Measurements from ENCODE around the gene RPS21. TPM values are rescaled to one million over a fixed set of nuclear protein-coding genes. Genes with fewer than 3 reads are reported as not detected.
A peak's percentile ranks its signal among the peaks of the same experiment; 100 is the strongest.

Gene RPS21
- total and polyA plus RNA-seq, 2 of the 13 experiments (the other 11 are each of a cell fraction or from before 2014, with no cell fraction given), result 2,647 to 11,063 TPM

DNA sequence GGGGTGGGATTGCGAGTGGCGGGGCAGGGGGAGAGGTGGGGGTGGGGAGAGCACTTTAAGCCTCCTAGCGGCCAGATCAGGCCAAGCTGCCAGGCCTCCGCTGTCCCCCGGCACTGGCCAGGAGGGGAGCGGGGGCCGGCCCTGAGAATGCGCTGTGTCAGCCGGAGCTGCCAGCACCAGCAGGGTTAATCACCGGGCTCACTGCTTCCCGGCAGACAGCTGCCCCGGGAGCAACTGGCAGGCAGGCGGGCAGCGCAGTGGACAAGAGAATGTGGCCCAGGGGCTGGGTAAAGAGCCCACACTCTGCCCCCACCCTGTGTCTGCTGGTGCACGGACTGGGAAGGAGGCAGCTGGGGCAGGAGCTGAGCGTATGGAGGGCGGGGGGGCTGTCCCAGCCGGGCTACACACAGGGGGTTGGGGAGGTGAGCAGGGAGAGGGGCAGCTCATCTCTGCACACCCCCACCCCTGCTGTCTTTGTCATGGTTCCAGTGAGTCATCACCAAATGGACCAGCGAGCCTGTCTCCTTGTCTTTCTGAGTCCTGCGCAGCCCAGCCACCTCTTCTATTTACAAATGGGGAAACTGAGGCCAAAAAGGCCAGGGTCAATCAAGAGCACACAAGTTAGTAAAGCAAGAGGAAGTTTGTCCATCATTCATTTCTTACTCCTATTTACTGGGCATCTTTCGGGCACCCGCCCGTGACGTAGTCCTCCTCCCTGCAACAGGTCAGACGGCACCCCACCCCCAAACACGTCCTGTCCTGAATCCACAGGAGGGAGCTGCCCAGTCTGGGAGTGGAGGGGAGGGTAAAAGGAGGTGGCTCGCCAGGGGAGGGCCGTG, 17.7 kb upstream of the RPS21 start (continued):
- TF ChIP-seq, protein P1, sequence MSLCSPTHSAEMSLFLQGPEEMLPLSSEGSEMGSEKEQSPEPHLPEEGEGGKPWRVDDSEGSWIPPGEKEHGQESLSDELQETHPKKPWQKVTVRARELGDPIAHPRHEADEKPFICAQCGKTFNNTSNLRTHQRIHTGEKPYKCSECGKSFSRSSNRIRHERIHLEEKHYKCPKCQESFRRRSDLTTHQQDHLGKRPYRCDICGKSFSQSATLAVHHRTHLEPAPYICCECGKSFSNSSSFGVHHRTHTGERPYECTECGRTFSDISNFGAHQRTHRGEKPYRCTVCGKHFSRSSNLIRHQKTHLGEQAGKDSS (CRISPR knock-in tag; IDR thresholded peaks at IDR 0.05; ENCODE audit: borderline replicate concordance, low read depth), result peak; percentile 95
- TF ChIP-seq, protein P2, sequence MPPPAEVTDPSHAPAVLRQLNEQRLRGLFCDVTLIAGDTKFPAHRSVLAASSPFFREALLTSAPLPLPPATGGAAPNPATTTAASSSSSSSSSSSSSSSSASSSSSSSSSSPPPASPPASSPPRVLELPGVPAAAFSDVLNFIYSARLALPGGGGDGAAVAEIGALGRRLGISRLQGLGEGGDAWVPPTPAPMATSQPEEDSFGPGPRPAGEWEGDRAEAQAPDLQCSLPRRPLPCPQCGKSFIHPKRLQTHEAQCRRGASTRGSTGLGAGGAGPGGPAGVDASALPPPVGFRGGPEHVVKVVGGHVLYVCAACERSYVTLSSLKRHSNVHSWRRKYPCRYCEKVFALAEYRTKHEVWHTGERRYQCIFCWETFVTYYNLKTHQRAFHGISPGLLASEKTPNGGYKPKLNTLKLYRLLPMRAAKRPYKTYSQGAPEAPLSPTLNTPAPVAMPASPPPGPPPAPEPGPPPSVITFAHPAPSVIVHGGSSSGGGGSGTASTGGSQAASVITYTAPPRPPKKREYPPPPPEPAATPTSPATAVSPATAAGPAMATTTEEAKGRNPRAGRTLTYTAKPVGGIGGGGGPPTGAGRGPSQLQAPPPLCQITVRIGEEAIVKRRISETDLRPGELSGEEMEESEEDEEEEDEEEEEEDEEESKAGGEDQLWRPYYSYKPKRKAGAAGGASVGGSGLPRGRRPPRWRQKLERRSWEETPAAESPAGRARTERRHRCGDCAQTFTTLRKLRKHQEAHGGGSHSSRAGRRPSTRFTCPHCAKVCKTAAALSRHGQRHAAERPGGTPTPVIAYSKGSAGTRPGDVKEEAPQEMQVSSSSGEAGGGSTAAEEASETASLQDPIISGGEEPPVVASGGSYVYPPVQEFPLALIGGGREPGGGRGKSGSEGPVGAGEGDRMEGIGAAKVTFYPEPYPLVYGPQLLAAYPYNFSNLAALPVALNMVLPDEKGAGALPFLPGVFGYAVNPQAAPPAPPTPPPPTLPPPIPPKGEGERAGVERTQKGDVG (CRISPR knock-in tag; IDR thresholded peaks at IDR 0.05; ENCODE audit: borderline replicate concordance), result no peak
- TF ChIP-seq ZNF207 (IDR thresholded peaks at IDR 0.05; ENCODE audit: borderline replicate concordance) (no peak), CREB1 (IDR thresholded peaks at IDR 0.05) (peak; percentile 74), CREB1 (CRISPR knock-in tag; IDR thresholded peaks at IDR 0.05) (no peak), SIN3B (IDR thresholded peaks at IDR 0.05; ENCODE audit: low read length) (no peak), ZNF678 (CRISPR knock-in tag; IDR thresholded peaks at IDR 0.05) (peak; percentile 84; the same call in 1 of the 2 replicates), ZIK1 (CRISPR knock-in tag; IDR thresholded peaks at IDR 0.05; ENCODE audit: borderline replicate concordance, low read depth) (no peak), ZFYVE20 (CRISPR knock-in tag; IDR thresholded peaks at IDR 0.05; ENCODE audit: borderline replicate concordance, low read depth) (0 out of 2 replicates have a peak, but pooled peaks have one; percentile 32), DPF2 (CRISPR knock-in tag; IDR thresholded peaks at IDR 0.05; ENCODE audit: borderline replicate concordance, low read depth) (no peak; the same call in 1 of the 2 replicates), ZSCAN29 (CRISPR knock-in tag; conservative IDR thresholded peaks at IDR 0.05) (no peak), SIX1 (CRISPR knock-in tag; IDR thresholded peaks at IDR 0.05; ENCODE audit: borderline replicate concordance) (no peak), POLR2AphosphoS2 (IDR thresholded peaks at IDR 0.05; ENCODE audit: low read depth, low read length) (no peak), ZNF570 (CRISPR knock-in tag; IDR thresholded peaks at IDR 0.05; ENCODE audit: borderline replicate concordance) (no peak), NCOA5 (CRISPR knock-in tag; IDR thresholded peaks at IDR 0.05) (0 out of 2 replicates have a peak, but pooled peaks have one; percentile 62)
- TF ChIP-seq, protein P3, sequence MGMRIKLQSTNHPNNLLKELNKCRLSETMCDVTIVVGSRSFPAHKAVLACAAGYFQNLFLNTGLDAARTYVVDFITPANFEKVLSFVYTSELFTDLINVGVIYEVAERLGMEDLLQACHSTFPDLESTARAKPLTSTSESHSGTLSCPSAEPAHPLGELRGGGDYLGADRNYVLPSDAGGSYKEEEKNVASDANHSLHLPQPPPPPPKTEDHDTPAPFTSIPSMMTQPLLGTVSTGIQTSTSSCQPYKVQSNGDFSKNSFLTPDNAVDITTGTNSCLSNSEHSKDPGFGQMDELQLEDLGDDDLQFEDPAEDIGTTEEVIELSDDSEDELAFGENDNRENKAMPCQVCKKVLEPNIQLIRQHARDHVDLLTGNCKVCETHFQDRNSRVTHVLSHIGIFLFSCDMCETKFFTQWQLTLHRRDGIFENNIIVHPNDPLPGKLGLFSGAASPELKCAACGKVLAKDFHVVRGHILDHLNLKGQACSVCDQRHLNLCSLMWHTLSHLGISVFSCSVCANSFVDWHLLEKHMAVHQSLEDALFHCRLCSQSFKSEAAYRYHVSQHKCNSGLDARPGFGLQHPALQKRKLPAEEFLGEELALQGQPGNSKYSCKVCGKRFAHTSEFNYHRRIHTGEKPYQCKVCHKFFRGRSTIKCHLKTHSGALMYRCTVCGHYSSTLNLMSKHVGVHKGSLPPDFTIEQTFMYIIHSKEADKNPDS (CRISPR knock-in tag; IDR thresholded peaks at IDR 0.05), result no peak; the same call in 1 of the 2 replicates
- TF ChIP-seq, protein P4, sequence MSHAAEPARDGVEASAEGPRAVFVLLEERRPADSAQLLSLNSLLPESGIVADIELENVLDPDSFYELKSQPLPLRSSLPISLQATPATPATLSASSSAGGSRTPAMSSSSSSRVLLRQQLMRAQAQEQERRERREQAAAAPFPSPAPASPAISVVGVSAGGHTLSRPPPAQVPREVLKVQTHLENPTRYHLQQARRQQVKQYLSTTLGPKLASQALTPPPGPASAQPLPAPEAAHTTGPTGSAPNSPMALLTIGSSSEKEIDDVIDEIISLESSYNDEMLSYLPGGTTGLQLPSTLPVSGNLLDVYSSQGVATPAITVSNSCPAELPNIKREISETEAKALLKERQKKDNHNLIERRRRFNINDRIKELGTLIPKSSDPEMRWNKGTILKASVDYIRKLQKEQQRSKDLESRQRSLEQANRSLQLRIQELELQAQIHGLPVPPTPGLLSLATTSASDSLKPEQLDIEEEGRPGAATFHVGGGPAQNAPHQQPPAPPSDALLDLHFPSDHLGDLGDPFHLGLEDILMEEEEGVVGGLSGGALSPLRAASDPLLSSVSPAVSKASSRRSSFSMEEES (CRISPR knock-in tag; IDR thresholded peaks at IDR 0.05), result peak; percentile 42
- TF ChIP-seq, protein P5, sequence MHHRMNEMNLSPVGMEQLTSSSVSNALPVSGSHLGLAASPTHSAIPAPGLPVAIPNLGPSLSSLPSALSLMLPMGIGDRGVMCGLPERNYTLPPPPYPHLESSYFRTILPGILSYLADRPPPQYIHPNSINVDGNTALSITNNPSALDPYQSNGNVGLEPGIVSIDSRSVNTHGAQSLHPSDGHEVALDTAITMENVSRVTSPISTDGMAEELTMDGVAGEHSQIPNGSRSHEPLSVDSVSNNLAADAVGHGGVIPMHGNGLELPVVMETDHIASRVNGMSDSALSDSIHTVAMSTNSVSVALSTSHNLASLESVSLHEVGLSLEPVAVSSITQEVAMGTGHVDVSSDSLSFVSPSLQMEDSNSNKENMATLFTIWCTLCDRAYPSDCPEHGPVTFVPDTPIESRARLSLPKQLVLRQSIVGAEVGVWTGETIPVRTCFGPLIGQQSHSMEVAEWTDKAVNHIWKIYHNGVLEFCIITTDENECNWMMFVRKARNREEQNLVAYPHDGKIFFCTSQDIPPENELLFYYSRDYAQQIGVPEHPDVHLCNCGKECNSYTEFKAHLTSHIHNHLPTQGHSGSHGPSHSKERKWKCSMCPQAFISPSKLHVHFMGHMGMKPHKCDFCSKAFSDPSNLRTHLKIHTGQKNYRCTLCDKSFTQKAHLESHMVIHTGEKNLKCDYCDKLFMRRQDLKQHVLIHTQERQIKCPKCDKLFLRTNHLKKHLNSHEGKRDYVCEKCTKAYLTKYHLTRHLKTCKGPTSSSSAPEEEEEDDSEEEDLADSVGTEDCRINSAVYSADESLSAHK (CRISPR knock-in tag; IDR thresholded peaks at IDR 0.05; ENCODE audit: borderline replicate concordance), result peak; percentile 42; the same call in 1 of the 2 replicates

Measured in HepG2 (cell line).